Fibroblast of skin of right biceps (primary cell): Measurements from ENCODE around the gene LRRK1.

Experiments used
- DNase-seq: peaks from one replicate; pipeline ENCODE4 v3.0.0-alpha.2; 2013

LRRK1 gene

GRCh38 chr15:100918690-100919480 is at the start of gene LRRK1:
LRRK1 (plus strand) TSS chr15:100919357; CDS start chr15:100924633, 5,276 bp downstream.
- DNase-seq, result peak; percentile 63

GRCh38 chr15:100873029-100873677 is 46.0 kb upstream of the LRRK1 start:
- peak; percentile 79 for DNase-seq

GRCh38 chr15:100875495-100875894 is 43.7 kb upstream of the LRRK1 start:
- DNase-seq, result no peak

- DNase-seq, result no peak
Observed at GRCh38 chr15:100875976-100876375, 43.2 kb upstream of the LRRK1 start.

- DNase-seq, result no peak
Observed at GRCh38 chr15:100877551-100877950, 41.6 kb upstream of the LRRK1 start.

GRCh38 chr15:100878130-100878529 is 41.0 kb upstream of the LRRK1 start:
- DNase-seq, result no peak

GRCh38 chr15:100878648-100879047 is 40.5 kb upstream of the LRRK1 start:
- no peak for DNase-seq

- DNase-seq, result no peak
Observed at GRCh38 chr15:100879061-100879463, 40.1 kb upstream of the LRRK1 start.

GRCh38 chr15:100879464-100880138 is 39.6 kb upstream of the LRRK1 start, which contains the start of gene ALDH1A3:
ALDH1A3 (plus strand) TSS chr15:100879831; CDS start chr15:100879908, 77 bp downstream.
- DNase-seq, result peak; percentile 47

GRCh38 chr15:100880139-100880896 is 38.8 kb upstream of the LRRK1 start:
- no peak for DNase-seq

- no peak for DNase-seq
Observed at GRCh38 chr15:100880897-100881242, 38.3 kb upstream of the LRRK1 start.

GRCh38 chr15:100881573-100882336 is 37.4 kb upstream of the LRRK1 start:
- DNase-seq, result no peak

- no peak for DNase-seq
Observed at GRCh38 chr15:100885116-100885515, 34.0 kb upstream of the LRRK1 start.

- DNase-seq, result no peak
Observed at GRCh38 chr15:100885811-100886210, 33.3 kb upstream of the LRRK1 start.

- no peak for DNase-seq
Observed at GRCh38 chr15:100887211-100887913, 31.8 kb upstream of the LRRK1 start.

- peak; percentile 78 for DNase-seq
Observed at GRCh38 chr15:100889385-100890050, 29.6 kb upstream of the LRRK1 start.

GRCh38 chr15:100890051-100890720 is 29.0 kb upstream of the LRRK1 start:
- no peak for DNase-seq

GRCh38 chr15:100890850-100891249 is 28.3 kb upstream of the LRRK1 start:
- DNase-seq, result no peak

- DNase-seq, result no peak
Observed at GRCh38 chr15:100891307-100892012, 27.7 kb upstream of the LRRK1 start.

- DNase-seq, result no peak
Observed at GRCh38 chr15:100892013-100892355, 27.2 kb upstream of the LRRK1 start.
